HUDEP-2 (cell line): ENCODE results near the gene LYRM1.
"Not testable (repeated sequence)": the region's sequence is repeated elsewhere in the genome, so short reads cannot be mapped to it uniquely, and the experiment has no call there.

Experiments
- DNase-seq, 76 experiments: peaks; one replicate each; lab custom pipeline; 2025; ENCODE audit not compliant: unreplicated experiment in 76 of 76; lab: John Stamatoyannopoulos, UW

Gene LYRM1

GRCh38 chr16:20900299-20901067, at the start of gene LYRM1, which contains the start of gene DCUN1D3:
LYRM1 (plus strand) TSS chr16:20900771; CDS start chr16:20915556, 14,785 bp downstream.
DCUN1D3 (minus strand) TSS chr16:20900358; CDS start chr16:20862538, 37,820 bp downstream.
- peak; percentile 52 to 96 (median 89) for DNase-seq

GRCh38 chr16:20850981-20851380, 49.6 kb upstream of the LYRM1 start:
- no peak for DNase-seq

GRCh38 chr16:20851601-20852000, 49.0 kb upstream of the LYRM1 start:
- no peak for DNase-seq

GRCh38 chr16:20853143-20853542, 47.4 kb upstream of the LYRM1 start:
- DNase-seq, result no peak

- DNase-seq, result no peak
Measured at GRCh38 chr16:20853981-20854620, 46.5 kb upstream of the LYRM1 start.

GRCh38 chr16:20854963-20855362, 45.6 kb upstream of the LYRM1 start:
- no peak for DNase-seq

- DNase-seq, result no peak
Measured at GRCh38 chr16:20857281-20857680, 43.3 kb upstream of the LYRM1 start.

GRCh38 chr16:20859229-20859628, 41.3 kb upstream of the LYRM1 start:
- DNase-seq, result no peak

- no peak for DNase-seq
Measured at GRCh38 chr16:20859699-20860098, 40.9 kb upstream of the LYRM1 start.

GRCh38 chr16:20860361-20860760, 40.2 kb upstream of the LYRM1 start:
- no peak for DNase-seq

GRCh38 chr16:20860995-20861394, 39.6 kb upstream of the LYRM1 start:
- DNase-seq, result not testable (repeated sequence)

GRCh38 chr16:20862162-20862960, 38.2 kb upstream of the LYRM1 start:
- no peak for DNase-seq

GRCh38 chr16:20864376-20864775, 36.2 kb upstream of the LYRM1 start:
- DNase-seq, result not testable (repeated sequence)

GRCh38 chr16:20865420-20866131, 35.0 kb upstream of the LYRM1 start:
- DNase-seq, result peak in 2 of 76 experiments; percentile 20 to 39

- peak in 40 of 76 experiments; percentile 3 to 64 (median 26) for DNase-seq
Measured at GRCh38 chr16:20866145-20866772, 34.3 kb upstream of the LYRM1 start.

GRCh38 chr16:20866801-20867200, 33.8 kb upstream of the LYRM1 start:
- no peak for DNase-seq

- DNase-seq, result no peak
Measured at GRCh38 chr16:20867585-20867984, 33.0 kb upstream of the LYRM1 start.

GRCh38 chr16:20868890-20869289, 31.7 kb upstream of the LYRM1 start:
- DNase-seq, result no peak

GRCh38 chr16:20870122-20870820, 30.3 kb upstream of the LYRM1 start:
- no peak for DNase-seq
